Fibroblast of villous mesenchyme (primary cell): ENCODE measurements around the gene MACROD2. TPM values are rescaled to one million over a fixed set of nuclear protein-coding genes. Genes with fewer than 3 reads are reported as not detected.

Source experiments
- DNase-seq: peaks from one replicate; pipeline ENCODE4 v3.0.0-alpha.2; 2010; ENCODE audit warnings: low read depth
- H3K4me3 ChIP-seq: 2 replicates; pipeline ENCODE4 v1.5.1; 2011; ENCODE audit warnings: low read depth, mild to moderate bottlenecking, low read length
- total RNA-seq: library from RNA; depleted of rRNA; stranded (reverse); fragments of >200 nt; gene quantifications from 2 replicates; pipeline ENCODE4 v1.2.3, GENCODE V29; 2012
- TF ChIP-seq, protein P1 (sequence below): IDR thresholded peaks from 2 replicates; pipeline ENCODE4 v1.5.1; 2012; ENCODE audit warnings: low read depth, mild to moderate bottlenecking, low read length; ENCODE audit not compliant: insufficient read depth

MACROD2 gene
- total RNA-seq, 1 donor: 1.7 TPM

DNA sequence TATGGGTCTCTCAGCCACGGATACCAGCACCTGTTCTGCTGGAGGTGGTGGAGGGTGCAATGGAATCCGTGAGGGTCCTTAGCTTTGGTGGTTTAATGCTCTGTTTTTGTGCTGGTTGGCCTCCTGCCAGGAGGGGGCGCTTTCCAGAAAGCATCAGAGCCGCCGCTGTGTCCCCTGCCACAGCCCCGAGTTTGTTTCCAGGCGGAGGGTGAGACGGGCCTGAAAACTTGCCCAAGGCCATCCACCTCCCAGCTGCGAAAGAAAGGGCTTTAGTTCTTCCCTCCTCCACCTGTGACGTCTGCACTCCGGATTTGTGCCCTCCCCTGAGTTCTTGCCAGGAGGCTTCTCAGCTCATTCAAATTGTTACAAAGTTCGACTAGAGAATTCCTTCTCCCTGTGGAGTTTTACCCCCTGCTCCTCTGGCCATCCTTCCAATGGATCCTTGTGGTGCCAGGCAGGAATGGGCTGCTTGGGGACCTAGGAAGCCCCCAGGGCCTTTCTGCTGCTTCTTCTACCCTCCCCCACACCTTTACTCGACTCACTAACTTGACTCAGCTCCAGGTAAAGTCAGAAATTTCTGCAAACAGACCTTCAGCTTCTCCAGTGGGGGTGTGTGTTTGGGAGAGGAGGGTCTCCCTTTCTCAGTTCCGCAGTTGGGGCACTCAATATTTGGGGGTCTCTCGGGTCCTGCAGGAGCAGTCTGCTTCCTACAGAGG is 1704.3 kb downstream of the MACROD2 start:
- no peak overlapping the region for H3K4me3 ChIP-seq
- TF ChIP-seq, protein P1, sequence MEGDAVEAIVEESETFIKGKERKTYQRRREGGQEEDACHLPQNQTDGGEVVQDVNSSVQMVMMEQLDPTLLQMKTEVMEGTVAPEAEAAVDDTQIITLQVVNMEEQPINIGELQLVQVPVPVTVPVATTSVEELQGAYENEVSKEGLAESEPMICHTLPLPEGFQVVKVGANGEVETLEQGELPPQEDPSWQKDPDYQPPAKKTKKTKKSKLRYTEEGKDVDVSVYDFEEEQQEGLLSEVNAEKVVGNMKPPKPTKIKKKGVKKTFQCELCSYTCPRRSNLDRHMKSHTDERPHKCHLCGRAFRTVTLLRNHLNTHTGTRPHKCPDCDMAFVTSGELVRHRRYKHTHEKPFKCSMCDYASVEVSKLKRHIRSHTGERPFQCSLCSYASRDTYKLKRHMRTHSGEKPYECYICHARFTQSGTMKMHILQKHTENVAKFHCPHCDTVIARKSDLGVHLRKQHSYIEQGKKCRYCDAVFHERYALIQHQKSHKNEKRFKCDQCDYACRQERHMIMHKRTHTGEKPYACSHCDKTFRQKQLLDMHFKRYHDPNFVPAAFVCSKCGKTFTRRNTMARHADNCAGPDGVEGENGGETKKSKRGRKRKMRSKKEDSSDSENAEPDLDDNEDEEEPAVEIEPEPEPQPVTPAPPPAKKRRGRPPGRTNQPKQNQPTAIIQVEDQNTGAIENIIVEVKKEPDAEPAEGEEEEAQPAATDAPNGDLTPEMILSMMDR: no peak
- no peak for DNase-seq

DNA sequence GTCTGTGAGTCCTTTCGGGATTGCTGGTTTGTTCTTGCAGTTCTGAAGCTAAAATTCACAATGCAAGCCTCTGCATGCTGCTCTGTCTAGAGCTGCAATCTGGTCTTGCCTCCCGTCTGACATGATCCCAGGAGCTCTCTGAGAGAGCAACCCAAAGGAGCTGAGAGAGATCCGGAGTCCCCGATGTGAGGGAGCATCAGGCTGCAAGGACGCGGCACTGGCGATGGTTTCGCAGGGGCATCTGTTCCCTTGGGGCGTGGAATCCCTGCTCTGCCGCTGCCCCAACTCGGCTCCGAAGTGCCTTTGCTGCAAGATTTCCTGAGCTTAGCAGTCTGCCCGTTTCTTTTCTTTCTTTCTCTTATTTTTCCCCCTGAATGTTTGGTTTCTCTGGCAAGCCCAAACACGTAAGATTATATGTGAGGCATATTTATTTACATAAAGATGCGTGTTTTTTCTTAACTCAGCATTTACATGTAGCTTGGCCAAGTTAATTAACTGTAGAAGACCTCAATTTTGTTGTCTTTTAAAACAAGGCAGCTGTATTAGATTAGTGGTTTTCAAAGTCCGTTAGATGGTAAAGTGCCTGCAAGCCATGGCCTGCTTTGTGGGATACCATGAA is 1704.9 kb downstream of the MACROD2 start:
- TF ChIP-seq, protein P1: no peak
- DNase-seq: no peak
- H3K4me3 ChIP-seq: no peak overlapping the region

DNA sequence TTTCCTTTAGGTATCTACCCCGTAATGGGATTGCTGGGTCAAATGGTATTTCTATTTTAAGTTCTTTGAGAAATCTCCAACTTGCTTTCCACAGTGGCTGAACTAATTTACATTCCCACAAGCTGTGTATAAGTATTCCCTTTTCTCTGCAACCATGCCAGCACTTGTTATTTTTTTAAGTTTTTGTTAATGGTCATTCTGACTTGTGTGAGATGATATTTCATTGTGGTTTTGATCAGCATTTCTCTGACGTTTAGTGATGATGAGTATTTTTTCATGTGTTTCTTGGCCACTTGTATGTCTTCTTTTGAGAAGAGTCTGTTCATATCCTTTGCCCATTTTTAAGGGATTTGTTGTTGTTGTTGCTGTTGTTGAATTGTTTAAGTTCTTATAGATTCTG is 1706.8 kb downstream of the MACROD2 start:
- H3K4me3 ChIP-seq: no peak overlapping the region
- TF ChIP-seq, protein P1: no peak
- peak; percentile 3 for DNase-seq

DNA sequence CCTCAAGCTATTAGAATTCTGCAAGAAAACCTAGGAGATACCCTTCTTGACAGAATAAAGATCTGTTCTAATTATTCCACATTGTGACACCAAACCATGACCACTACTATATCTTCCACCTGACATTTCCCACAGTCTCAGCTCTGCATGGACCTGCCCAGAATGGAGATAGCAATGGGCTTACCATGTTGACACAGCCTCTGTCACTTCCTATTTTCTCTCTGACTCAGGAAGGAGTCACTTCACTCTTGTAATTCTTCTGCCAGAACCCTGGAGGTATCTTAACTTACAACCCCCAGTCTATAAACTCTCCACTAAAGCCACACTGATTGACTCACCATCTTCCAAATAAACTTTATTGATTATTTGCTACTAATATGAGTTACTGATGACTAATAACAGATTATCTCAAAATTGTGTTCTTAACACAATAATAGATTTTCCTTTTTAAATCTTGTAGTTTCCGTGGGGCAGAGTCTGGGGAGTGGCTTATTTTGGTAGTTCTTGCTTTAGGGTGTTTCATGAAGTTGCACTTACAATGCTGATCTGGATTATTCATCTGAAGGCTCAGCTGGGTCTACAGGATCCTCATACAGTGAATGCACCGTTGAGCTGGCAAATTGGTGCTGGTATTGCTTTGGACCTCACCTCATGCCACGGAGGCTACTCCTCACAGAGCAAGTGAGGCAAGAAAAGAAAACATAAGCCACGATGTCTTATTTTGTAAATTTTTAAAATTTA is 1708.0 kb downstream of the MACROD2 start:
- TF ChIP-seq, protein P1: no peak
- no peak overlapping the region for H3K4me3 ChIP-seq
- DNase-seq: no peak

DNA sequence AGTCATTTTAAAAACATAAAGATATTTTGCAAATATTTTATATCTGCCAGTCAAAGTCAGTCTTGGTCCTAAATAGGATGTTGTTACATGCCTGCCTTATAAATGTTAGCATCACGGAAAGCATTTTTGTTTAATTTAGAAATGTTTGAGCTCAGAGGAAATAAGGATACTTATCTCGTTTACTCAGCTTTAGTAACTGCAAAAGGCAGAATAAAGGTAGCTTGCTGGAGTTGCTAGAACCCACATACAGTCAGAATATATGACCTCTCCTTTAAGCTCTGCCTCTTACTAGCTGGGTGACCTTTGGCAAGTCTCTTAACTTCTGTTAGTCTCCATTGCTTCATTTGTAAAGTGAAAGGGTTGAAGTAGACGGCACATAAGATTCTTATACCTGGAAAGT is 1710.7 kb downstream of the MACROD2 start:
- no peak for DNase-seq
- TF ChIP-seq, protein P1: no peak
- H3K4me3 ChIP-seq: no peak overlapping the region

DNA sequence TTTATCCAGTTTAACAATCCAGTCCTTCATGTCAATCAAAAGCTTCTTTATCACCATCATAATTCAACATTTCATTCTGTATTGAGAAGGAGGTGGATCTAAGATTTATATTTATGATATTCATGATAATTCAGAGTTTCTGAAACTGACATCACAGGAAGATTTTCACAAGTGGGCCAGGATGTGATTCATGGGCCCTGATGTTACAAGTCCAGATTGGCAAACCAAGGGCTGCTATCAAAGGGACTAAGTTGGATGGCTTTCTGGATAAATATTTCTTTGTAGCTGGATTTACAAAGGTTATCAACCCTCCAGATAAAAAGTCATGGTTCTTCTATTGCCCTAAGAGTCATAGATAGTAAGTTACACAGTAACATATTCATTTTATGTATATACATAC is 1711.4 kb downstream of the MACROD2 start:
- no peak for DNase-seq
- no peak overlapping the region for H3K4me3 ChIP-seq
- TF ChIP-seq, protein P1: no peak
